GM12801 (cell line): Measurements from ENCODE around the gene REELD1.

ENCODE experiments used
- CTCF ChIP-seq: IDR thresholded peaks from one replicate; pipeline ENCODE4 v1.5.1; 2011; ENCODE audit warnings: control low read depth; ENCODE audit not compliant: insufficient read length; ENCODE audit errors: extremely low read depth

The REELD1 gene

GRCh38 chr4:146224326-146224966 is 10.1 kb downstream of the REELD1 start:
- no peak for TF ChIP-seq CTCF

GRCh38 chr4:146229406-146229805 is 15.1 kb downstream of the REELD1 start:
- TF ChIP-seq CTCF = no peak

GRCh38 chr4:146232131-146232722 is 17.9 kb downstream of the REELD1 start:
- no peak for TF ChIP-seq CTCF

GRCh38 chr4:146235654-146236177 is 21.4 kb downstream of the REELD1 start:
- TF ChIP-seq CTCF = no peak

GRCh38 chr4:146236216-146236615 is 21.9 kb downstream of the REELD1 start:
- TF ChIP-seq CTCF = no peak

- TF ChIP-seq CTCF = no peak
Observed at GRCh38 chr4:146237092-146237491, 22.8 kb downstream of the REELD1 start.

- TF ChIP-seq CTCF = no peak
Observed at GRCh38 chr4:146238107-146238506, 23.8 kb downstream of the REELD1 start.
